ENCODE data around the gene BORCS5. TPM values are rescaled to one million over a fixed set of nuclear protein-coding genes. Genes with fewer than 3 reads are reported as not detected.
A peak's percentile ranks its signal among the peaks of the same experiment; 100 is the strongest.
"Not testable (repeated sequence)": the region's sequence is repeated elsewhere in the genome, so short reads cannot be mapped to it uniquely, and the experiment has no call there.

Gene BORCS5
- total RNA-seq, 1 experiment from 2014 or later, result 13.9 TPM

- TF ChIP-seq CTCF (conservative IDR thresholded peaks at IDR 0.05), result no peak
- Histone ChIP-seq H3K79me2 (ENCODE audit: insufficient read depth, low read length) (no peaks in the 10 kb centered on the region), H4K5ac (ENCODE audit: insufficient read length, low read depth, low read length) (no peak overlapping the region), H3K4ac (ENCODE audit: low read depth, low read length) (no peak overlapping the region), H3K4me2 (ENCODE audit: insufficient read depth, insufficient read length, low read length) (no peak overlapping the region), H3K18ac (ENCODE audit: insufficient read length, low read depth, low read length) (no peak overlapping the region), H4K91ac (ENCODE audit: insufficient read length, low read depth, low read length) (no peak overlapping the region), H3T11ph (ENCODE audit: low read length) (no peak overlapping the region), H3K23ac (ENCODE audit: insufficient read length, low read depth, low read length) (no peak overlapping the region), H2BK5ac (ENCODE audit: insufficient read length, low read length) (no peak overlapping the region), H3K23me2 (ENCODE audit: insufficient read length, low read depth, low read length, poor library complexity, severe bottlenecking) (no peaks in the 10 kb centered on the region), H3K79me1 (ENCODE audit: insufficient read depth, low read depth, low read length, poor library complexity, severe bottlenecking) (no peaks in the 10 kb centered on the region), H3K9ac (ENCODE audit: extremely low read depth, insufficient read length, low read length) (no peak overlapping the region), H2AFZ (ENCODE audit: low read length) (no peak overlapping the region), H2BK120ac (ENCODE audit: low read depth, low read length, poor library complexity, severe bottlenecking) (no peak overlapping the region), H2BK20ac (ENCODE audit: low read depth, low read length, poor library complexity, severe bottlenecking) (no peak overlapping the region), H3K14ac (ENCODE audit: insufficient read depth, low read length) (no peak overlapping the region), H2AK5ac (ENCODE audit: insufficient read length, low read length) (no peak overlapping the region), H2BK15ac (ENCODE audit: low read depth, low read length) (no peak overlapping the region), H4K8ac (replicated peaks; ENCODE audit: insufficient read length, low read depth, low read length) (no peak overlapping the region), H3K4me1 (ENCODE audit: insufficient read depth, low read length) (peaks cover 4% of the 10 kb centered on the region; the same call in 1 of the 2 replicates), H3K56ac (ENCODE audit: insufficient read length, low read depth, low read length) (no peak overlapping the region), H3K27ac (ENCODE audit: insufficient read length, low read depth, low read length) (no peak overlapping the region), H3K9me3 (ENCODE audit: control insufficient read depth, low read depth, low read length) (no peaks in the 10 kb centered on the region), H3K27me3 (ENCODE audit: insufficient read depth, low read length) (no peaks in the 10 kb centered on the region), H4K20me1 (ENCODE audit: control insufficient read depth, insufficient read depth, insufficient read length) (no peaks in the 10 kb centered on the region), H2BK12ac (ENCODE audit: insufficient read length, low read depth, low read length) (no peak overlapping the region)
- Mint-ChIP-seq H3K4me3 (no peak overlapping the region), H3K36me3 (ENCODE audit: insufficient read depth in 1 of 3, low read depth in 3 of 3) (peaks cover 23 to 49% (median 30%) of the 10 kb centered on the region in 3 experiments), H3K9me3 (peaks cover 16 to 17% of the 10 kb centered on the region in 2 experiments), H3K27me3 (ENCODE audit: low read depth) (no peaks in the 10 kb centered on the region; the same call in 1 of the 2 replicates), H3K27ac (no peak overlapping the region), H3K4me1 (peaks cover 11 to 14% of the 10 kb centered on the region in 2 experiments)
- no peak for DNase-seq
- WGBS (ENCODE audit: extremely low coverage, insufficient read length, low lambda C conversion rate), result no CpG with 5 or more reads among the region's 7 CpGs
Observed at GRCh38 chr12:12470751-12471306, 114.0 kb downstream of the BORCS5 start.

- not testable (repeated sequence) for H3K14ac ChIP-seq (ENCODE audit: insufficient read depth, low read length); H3K4me1 ChIP-seq (ENCODE audit: insufficient read depth, low read length); H3K9me3 ChIP-seq (ENCODE audit: control insufficient read depth, low read depth, low read length); H3K23me2 ChIP-seq (ENCODE audit: insufficient read length, low read depth, low read length, poor library complexity, severe bottlenecking); H3K27me3 Mint-ChIP-seq (ENCODE audit: low read depth); H2BK20ac ChIP-seq (ENCODE audit: low read depth, low read length, poor library complexity, severe bottlenecking); H2AK5ac ChIP-seq (ENCODE audit: insufficient read length, low read length); H4K20me1 ChIP-seq (ENCODE audit: control insufficient read depth, insufficient read depth, insufficient read length); H4K8ac ChIP-seq (replicated peaks; ENCODE audit: insufficient read length, low read depth, low read length); H3K4me3 Mint-ChIP-seq; H2BK12ac ChIP-seq (ENCODE audit: insufficient read length, low read depth, low read length); H3K27ac ChIP-seq (ENCODE audit: insufficient read length, low read depth, low read length); H2AFZ ChIP-seq (ENCODE audit: low read length); H4K91ac ChIP-seq (ENCODE audit: insufficient read length, low read depth, low read length); H3K18ac ChIP-seq (ENCODE audit: insufficient read length, low read depth, low read length); H3K27me3 ChIP-seq (ENCODE audit: insufficient read depth, low read length); H2BK120ac ChIP-seq (ENCODE audit: low read depth, low read length, poor library complexity, severe bottlenecking); H4K5ac ChIP-seq (ENCODE audit: insufficient read length, low read depth, low read length); H3K4me2 ChIP-seq (ENCODE audit: insufficient read depth, insufficient read length, low read length); H3K23ac ChIP-seq (ENCODE audit: insufficient read length, low read depth, low read length); H3T11ph ChIP-seq (ENCODE audit: low read length); H3K9ac ChIP-seq (ENCODE audit: extremely low read depth, insufficient read length, low read length); DNase-seq; H2BK15ac ChIP-seq (ENCODE audit: low read depth, low read length); H3K79me1 ChIP-seq (ENCODE audit: insufficient read depth, low read depth, low read length, poor library complexity, severe bottlenecking); H3K79me2 ChIP-seq (ENCODE audit: insufficient read depth, low read length); H3K56ac ChIP-seq (ENCODE audit: insufficient read length, low read depth, low read length); H3K4ac ChIP-seq (ENCODE audit: low read depth, low read length); H2BK5ac ChIP-seq (ENCODE audit: insufficient read length, low read length)
- peak overlapping the region in 1 of 3 experiments; percentile 89; a peak in 1 of 7 replicates for H3K27ac Mint-ChIP-seq
- peaks cover 16 to 17% of the 10 kb centered on the region in 2 experiments for H3K9me3 Mint-ChIP-seq
- H3K4me1 Mint-ChIP-seq, result peaks cover 3 to 11% of the 10 kb centered on the region in 2 experiments; a peak in 3 of 4 replicates
- no CpG with 5 or more reads among the region's 37 CpGs for WGBS (ENCODE audit: extremely low coverage, insufficient read length, low lambda C conversion rate)
- H3K36me3 Mint-ChIP-seq (ENCODE audit: insufficient read depth in 1 of 3, low read depth in 3 of 3), result peaks cover 30 to 59% (median 44%) of the 10 kb centered on the region in 3 experiments
Observed at GRCh38 chr12:12471982-12472961, 115.4 kb downstream of the BORCS5 start.

All from H9 (cell line).